T-helper 1 cell treated with Interleukin-12 subunit alpha and Interleukin-12 subunit beta and Interleukin-4 antibody, amounts not matched to agents 30 ng/mL and 1 ng/mL, for 36 hours (primary cell): ENCODE measurements around the gene IFNL2. TPM values are rescaled to one million over a fixed set of nuclear protein-coding genes. Genes with fewer than 3 reads are reported as not detected.
"Not testable (repeated sequence)": the region's sequence is repeated elsewhere in the genome, so short reads cannot be mapped to it uniquely, and the experiment has no call there.

Experiments
- intact Hi-C: fragments of 100-400 bp; cut with micrococcal nuclease; formaldehyde crosslinking; loops from one replicate; pipeline ENCODE4 v1.15.1; 2024
- total RNA-seq: library from RNA; stranded (reverse); gene quantifications from 2 replicates; pipeline ENCODE4 v1.2.3, GENCODE V29; 2022

The IFNL2 gene
- total RNA-seq, 1 donor from 2014 or later, result not detected

- intact Hi-C loops, result no loop called here
Observed at GRCh38 chr19:39296906-39297305, 28.7 kb downstream of the IFNL2 start.

GRCh38 chr19:39297931-39298634 is 29.9 kb downstream of the IFNL2 start:
- intact Hi-C loops, result loop anchor here (2.0 kb wide), 1 partner anchor 37 kb away; no protein-coding TSS in a partner anchor

- intact Hi-C loops, result loop anchor here (2.0 kb wide), 1 partner anchor 35 kb away; no protein-coding TSS in a partner anchor
Observed at GRCh38 chr19:39299404-39299803, 31.2 kb downstream of the IFNL2 start.

GRCh38 chr19:39299832-39300231 is 31.6 kb downstream of the IFNL2 start:
- intact Hi-C loops, result loop anchor here (2.0 kb wide), 1 partner anchor 35 kb away; no protein-coding TSS in a partner anchor

GRCh38 chr19:39301021-39301420 is 32.8 kb downstream of the IFNL2 start:
- intact Hi-C loops, result no loop called here

GRCh38 chr19:39301562-39301961 is 33.4 kb downstream of the IFNL2 start:
- intact Hi-C loops, result no loop called here

GRCh38 chr19:39303373-39304184 is 35.4 kb downstream of the IFNL2 start:
- intact Hi-C loops, result no loop called here

- intact Hi-C loops, result no loop called here
Observed at GRCh38 chr19:39304185-39304513, 36.0 kb downstream of the IFNL2 start.

GRCh38 chr19:39304701-39305571 is 36.7 kb downstream of the IFNL2 start:
- intact Hi-C loops, result no loop called here

- intact Hi-C loops, result no loop called here
Observed at GRCh38 chr19:39306075-39306474, 37.9 kb downstream of the IFNL2 start.

GRCh38 chr19:39307046-39307821 is 39.0 kb downstream of the IFNL2 start:
- intact Hi-C loops, result no loop called here

- intact Hi-C loops, result no loop called here
Observed at GRCh38 chr19:39307822-39308530, 39.8 kb downstream of the IFNL2 start.

- intact Hi-C loops, result no loop called here
Observed at GRCh38 chr19:39308531-39309304, 40.5 kb downstream of the IFNL2 start.

GRCh38 chr19:39309305-39309670 is 41.1 kb downstream of the IFNL2 start:
- intact Hi-C loops, result not testable (repeated sequence)

GRCh38 chr19:39310558-39311311 is 42.5 kb downstream of the IFNL2 start:
- intact Hi-C loops, result no loop called here

- intact Hi-C loops, result no loop called here
Observed at GRCh38 chr19:39314016-39314728, 46.0 kb downstream of the IFNL2 start.

- intact Hi-C loops, result no loop called here
Observed at GRCh38 chr19:39315933-39316332, 47.7 kb downstream of the IFNL2 start.
